H9 (cell line): ENCODE data around the gene ARL8A. TPM values are rescaled to one million over a fixed set of nuclear protein-coding genes. Genes with fewer than 3 reads are reported as not detected.

Source experiments
- DNase-seq: peaks from one replicate; pipeline ENCODE4 v3.0.0-alpha.2; 2017
- H2AFZ ChIP-seq: one replicate; pipeline ENCODE4 v1.6.1; 2013; ENCODE audit warnings: mild to moderate bottlenecking, low read length, control low read depth, moderate library complexity
- H2AK5ac ChIP-seq: 2 replicates; pipeline ENCODE4 v1.6.1; 2013; ENCODE audit warnings: low read length, control low read depth, mixed read lengths; ENCODE audit not compliant: insufficient read length
- H2BK120ac ChIP-seq: one replicate; pipeline ENCODE4 v1.6.1; 2013; ENCODE audit warnings: low read depth, mild to moderate bottlenecking, low read length, control low read depth, inconsistent platforms; ENCODE audit not compliant: poor library complexity, severe bottlenecking
- H2BK12ac ChIP-seq: 2 replicates; pipeline ENCODE4 v1.6.1; 2013; ENCODE audit warnings: low read length, control low read depth, mixed read lengths, low read depth; ENCODE audit not compliant: insufficient read length
- H2BK15ac ChIP-seq: 2 replicates; pipeline ENCODE4 v1.6.1; 2013; ENCODE audit warnings: low read depth, low read length, control low read depth
- H2BK20ac ChIP-seq: one replicate; pipeline ENCODE4 v1.6.1; 2013; ENCODE audit warnings: low read depth, mild to moderate bottlenecking, low read length, control low read depth, inconsistent platforms; ENCODE audit not compliant: poor library complexity, severe bottlenecking
- H2BK5ac ChIP-seq: 2 replicates; pipeline ENCODE4 v1.6.1; 2013; ENCODE audit warnings: low read length, control low read depth, mixed read lengths; ENCODE audit not compliant: insufficient read length
- H3K14ac ChIP-seq: 2 replicates; pipeline ENCODE4 v1.6.1; 2013; ENCODE audit warnings: low read length, control low read depth; ENCODE audit not compliant: insufficient read depth
- H3K18ac ChIP-seq: 2 replicates; pipeline ENCODE4 v1.6.1; 2013; ENCODE audit warnings: low read depth, mild to moderate bottlenecking, mixed read lengths, low read length, control low read depth; ENCODE audit not compliant: insufficient read length
- H3K23ac ChIP-seq: 2 replicates; pipeline ENCODE4 v1.6.1; 2013; ENCODE audit warnings: low read length, control low read depth, mixed read lengths, low read depth; ENCODE audit not compliant: insufficient read length
- H3K23me2 ChIP-seq: 2 replicates; pipeline ENCODE4 v1.6.1; 2013; ENCODE audit warnings: low read depth, mild to moderate bottlenecking, mixed read lengths, low read length, control low read depth; ENCODE audit not compliant: insufficient read length, poor library complexity, severe bottlenecking
- H3K27ac ChIP-seq: 2 replicates; pipeline ENCODE4 v1.5.1; 2013; ENCODE audit warnings: low read length, control low read depth, mixed read lengths, low read depth; ENCODE audit not compliant: insufficient read length
- H3K27me3 ChIP-seq: 2 replicates; pipeline ENCODE4 v1.6.1; 2013; ENCODE audit warnings: low read length, control low read depth, inconsistent platforms; ENCODE audit not compliant: insufficient read depth
- H3K4ac ChIP-seq: 2 replicates; pipeline ENCODE4 v1.6.1; 2013; ENCODE audit warnings: low read depth, mild to moderate bottlenecking, control low read depth, inconsistent platforms, low read length, moderate library complexity
- H3K4me1 ChIP-seq: 2 replicates; pipeline ENCODE4 v1.6.1; 2013; ENCODE audit warnings: low read length, control low read depth, inconsistent platforms; ENCODE audit not compliant: insufficient read depth
- H3K4me2 ChIP-seq: 2 replicates; pipeline ENCODE4 v1.6.1; 2013; ENCODE audit warnings: low read length, control low read depth, mixed read lengths; ENCODE audit not compliant: insufficient read length, insufficient read depth
- H3K56ac ChIP-seq: 2 replicates; pipeline ENCODE4 v1.6.1; 2013; ENCODE audit warnings: low read depth, mild to moderate bottlenecking, mixed read lengths, low read length, control low read depth; ENCODE audit not compliant: insufficient read length
- H3K79me1 ChIP-seq: 2 replicates; pipeline ENCODE4 v1.6.1; 2013; ENCODE audit warnings: low read depth, mild to moderate bottlenecking, moderate library complexity, low read length, control low read depth, inconsistent platforms; ENCODE audit not compliant: insufficient read depth, poor library complexity, severe bottlenecking
- H3K79me2 ChIP-seq: 2 replicates; pipeline ENCODE4 v1.6.1; 2013; ENCODE audit warnings: low read length, control low read depth, inconsistent platforms; ENCODE audit not compliant: insufficient read depth
- H3K9ac ChIP-seq: 2 replicates; pipeline ENCODE4 v1.6.1; 2013; ENCODE audit warnings: low read length, control low read depth, mixed read lengths; ENCODE audit not compliant: insufficient read length; ENCODE audit errors: extremely low read depth
- H3K9me3 ChIP-seq: one replicate; pipeline ENCODE4 v1.6.1; 2013; ENCODE audit warnings: low read depth, low read length, inconsistent platforms; ENCODE audit not compliant: control insufficient read depth
- H3T11ph ChIP-seq: one replicate; pipeline ENCODE4 v1.6.1; 2013; ENCODE audit warnings: mild to moderate bottlenecking, low read length, control low read depth, inconsistent platforms
- H4K20me1 ChIP-seq: one replicate; pipeline ENCODE4 v1.6.1; 2013; ENCODE audit not compliant: control insufficient read depth, insufficient read length, insufficient read depth
- H4K5ac ChIP-seq: 2 replicates; pipeline ENCODE4 v1.6.1; 2013; ENCODE audit warnings: low read depth, mild to moderate bottlenecking, mixed read lengths, low read length, control low read depth; ENCODE audit not compliant: insufficient read length
- H4K8ac ChIP-seq: replicated peaks from 2 replicates; pipeline ENCODE4 v1.6.1; 2013; ENCODE audit warnings: low read length, control low read depth, mixed read lengths, low read depth; ENCODE audit not compliant: insufficient read length
- H4K91ac ChIP-seq: 2 replicates; pipeline ENCODE4 v1.6.1; 2013; ENCODE audit warnings: low read depth, mild to moderate bottlenecking, moderate library complexity, mixed read lengths, low read length, control low read depth; ENCODE audit not compliant: insufficient read length
- H3K27ac Mint-ChIP-seq, 3 experiments: 2 replicates in 2 of 3; 3 replicates in 1 of 3; pipeline ENCODE4 v1.8.0; 2020 to 2021; ENCODE audit warnings: mixed read lengths in 3 of 3, mild to moderate bottlenecking in 1 of 3, moderate library complexity in 1 of 3
- H3K27me3 Mint-ChIP-seq: 2 replicates; pipeline ENCODE4 v1.8.0; 2021; ENCODE audit warnings: low read depth, mild to moderate bottlenecking, moderate library complexity, mixed read lengths
- H3K36me3 Mint-ChIP-seq, 3 experiments: 2 replicates in 2 of 3; 3 replicates in 1 of 3; pipeline ENCODE4 v1.8.0; 2020 to 2021; ENCODE audit warnings: low read depth in 3 of 3, mixed read lengths in 3 of 3; ENCODE audit not compliant: insufficient read depth in 1 of 3
- H3K4me1 Mint-ChIP-seq, 2 experiments: 2 replicates each; pipeline ENCODE4 v1.8.0; 2020; ENCODE audit warnings: mixed read lengths in 2 of 2
- H3K4me3 Mint-ChIP-seq, 2 experiments: 2 replicates in 1 of 2; 3 replicates in 1 of 2; pipeline ENCODE4 v1.8.0; 2020 to 2021; ENCODE audit warnings: mild to moderate bottlenecking in 2 of 2, mixed read lengths in 2 of 2, moderate library complexity in 1 of 2
- H3K9me3 Mint-ChIP-seq, 2 experiments: 2 replicates in 1 of 2; 3 replicates in 1 of 2; pipeline ENCODE4 v1.8.0; 2020; ENCODE audit warnings: mild to moderate bottlenecking in 2 of 2, mixed read lengths in 2 of 2, moderate library complexity in 1 of 2
- WGBS: extraction: QIAGEN DNeasy Blood & Tissue Kit; methylation state at CpG from one replicate; pipeline ENCODE4 v1.1.7; 2013; ENCODE audit warnings: missing lambda C conversion rate, low lambda C conversion rate, mixed read lengths; ENCODE audit not compliant: insufficient read length; ENCODE audit errors: extremely low coverage; 5-methylcytosine and 5-hydroxymethylcytosine counted together
- total RNA-seq: library from RNA; stranded (reverse); gene quantifications from 2 replicates; pipeline ENCODE4 v1.2.1, GENCODE V29; 2021
- TF ChIP-seq, protein P1 (sequence below): fragments of 200-600 bp; sonication (generic); conservative IDR thresholded peaks from 3 replicates; pipeline ENCODE4 v1.8.0; 2021; ENCODE audit warnings: antibody characterized with exemption, mild to moderate bottlenecking

Gene ARL8A
- total RNA-seq, 1 experiment from 2014 or later, result 67.2 TPM

DNA sequence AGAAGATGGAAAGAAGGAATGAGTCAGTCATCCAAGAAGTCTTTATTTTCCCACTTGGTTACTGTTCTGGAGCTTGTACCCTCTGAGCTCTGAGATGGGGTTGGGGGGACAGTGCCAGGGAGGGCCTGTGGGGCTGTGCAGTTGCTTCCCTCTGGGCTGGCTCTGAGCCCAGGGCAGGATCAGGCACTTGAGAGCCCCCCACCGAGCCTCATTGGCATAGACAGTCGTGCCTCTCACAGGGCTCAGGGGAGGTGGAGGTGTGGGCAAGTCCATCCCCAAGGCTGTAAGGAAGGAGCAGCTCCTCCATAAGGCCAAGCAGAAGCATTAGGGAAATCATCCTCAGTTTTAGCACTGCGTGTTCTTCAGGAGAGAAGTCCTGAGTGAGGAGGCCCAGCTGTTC is 2.5 kb upstream of the ARL8A start:
- H3K4me2 ChIP-seq, result no peak overlapping the region
- no peak overlapping the region for H2AFZ ChIP-seq
- H3K27me3 ChIP-seq, result no peaks in the 10 kb centered on the region; the same call in 1 of the 2 replicates
- no peak overlapping the region for H3K4ac ChIP-seq
- H2BK120ac ChIP-seq, result no peak overlapping the region
- peaks cover 8% of the 10 kb centered on the region; the same call in 1 of the 2 replicates for H3K79me2 ChIP-seq
- no peaks in the 10 kb centered on the region for H3K9me3 ChIP-seq
- H2BK15ac ChIP-seq, result no peak overlapping the region
- no peak overlapping the region for H3K27ac ChIP-seq
- H3K23ac ChIP-seq, result no peak overlapping the region
- H4K5ac ChIP-seq, result no peak overlapping the region
- H3K14ac ChIP-seq, result no peak overlapping the region
- peaks cover 14% of the 10 kb centered on the region for H3K23me2 ChIP-seq
- DNase-seq, result no peak
- no peak overlapping the region for H3K18ac ChIP-seq
- Mint-ChIP-seq H3K4me3 (no peak overlapping the region), H3K27me3 (peaks cover 13% of the 10 kb centered on the region), H3K27ac (peak overlapping the region in 1 of 3 experiments; percentile 79; a peak in 1 of 7 replicates), H3K36me3 (no peaks in the 10 kb centered on the region; a peak in 2 of 7 replicates), H3K9me3 (no peaks in the 10 kb centered on the region), H3K4me1 (peaks cover 17 to 20% of the 10 kb centered on the region in 2 experiments)
- H4K91ac ChIP-seq, result no peak overlapping the region
- no peak overlapping the region for H3T11ph ChIP-seq
- H3K79me1 ChIP-seq, result peaks cover 8% of the 10 kb centered on the region
- H3K4me1 ChIP-seq, result peaks cover 3% of the 10 kb centered on the region; the same call in 1 of the 2 replicates
- no peak overlapping the region for H2BK12ac ChIP-seq
- no peak overlapping the region for H2BK20ac ChIP-seq
- no peak overlapping the region for H2BK5ac ChIP-seq
- TF ChIP-seq, protein P1, sequence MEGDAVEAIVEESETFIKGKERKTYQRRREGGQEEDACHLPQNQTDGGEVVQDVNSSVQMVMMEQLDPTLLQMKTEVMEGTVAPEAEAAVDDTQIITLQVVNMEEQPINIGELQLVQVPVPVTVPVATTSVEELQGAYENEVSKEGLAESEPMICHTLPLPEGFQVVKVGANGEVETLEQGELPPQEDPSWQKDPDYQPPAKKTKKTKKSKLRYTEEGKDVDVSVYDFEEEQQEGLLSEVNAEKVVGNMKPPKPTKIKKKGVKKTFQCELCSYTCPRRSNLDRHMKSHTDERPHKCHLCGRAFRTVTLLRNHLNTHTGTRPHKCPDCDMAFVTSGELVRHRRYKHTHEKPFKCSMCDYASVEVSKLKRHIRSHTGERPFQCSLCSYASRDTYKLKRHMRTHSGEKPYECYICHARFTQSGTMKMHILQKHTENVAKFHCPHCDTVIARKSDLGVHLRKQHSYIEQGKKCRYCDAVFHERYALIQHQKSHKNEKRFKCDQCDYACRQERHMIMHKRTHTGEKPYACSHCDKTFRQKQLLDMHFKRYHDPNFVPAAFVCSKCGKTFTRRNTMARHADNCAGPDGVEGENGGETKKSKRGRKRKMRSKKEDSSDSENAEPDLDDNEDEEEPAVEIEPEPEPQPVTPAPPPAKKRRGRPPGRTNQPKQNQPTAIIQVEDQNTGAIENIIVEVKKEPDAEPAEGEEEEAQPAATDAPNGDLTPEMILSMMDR, result no peak
- H3K56ac ChIP-seq, result no peak overlapping the region
- no peak overlapping the region for H3K9ac ChIP-seq
- no CpG with 5 or more reads among the region's 3 CpGs for WGBS
- no peaks in the 10 kb centered on the region for H4K20me1 ChIP-seq
- no peak overlapping the region for H2AK5ac ChIP-seq
- H4K8ac ChIP-seq, result no peak overlapping the region
